ENCODE data around the gene NTF4.

NTF4 gene

GRCh38 chr19:49014123-49014869, 50.3 kb downstream of the NTF4 start:
- H4K20me1 ChIP-seq (ENCODE audit: insufficient read depth, low read length) = no peaks in the 10 kb centered on the region
- no peak overlapping the region for H2AFZ ChIP-seq (ENCODE audit: low read depth, low read length)
- no peaks in the 10 kb centered on the region for H3K27me3 ChIP-seq (ENCODE audit: low read depth, low read length)
- H3K4me3 ChIP-seq (ENCODE audit: low read length) = no peak overlapping the region
- no peak overlapping the region for H3K27ac ChIP-seq (ENCODE audit: low read length)
- no peaks in the 10 kb centered on the region for H3K4me1 ChIP-seq (ENCODE audit: low read length)
- TF ChIP-seq CTCF (IDR thresholded peaks at IDR 0.05; ENCODE audit: low read depth, low read length) (no peak), EZH2phosphoT487 (IDR thresholded peaks at IDR 0.05; ENCODE audit: low read depth) (no peak)
- H3K9me3 ChIP-seq (ENCODE audit: insufficient read depth, low read length) = no peaks in the 10 kb centered on the region
- H3K9ac ChIP-seq (ENCODE audit: low read length) = no peak overlapping the region
- peaks cover 42% of the 10 kb centered on the region for H3K36me3 ChIP-seq (replicated peaks; ENCODE audit: low read depth, low read length)
- H3K79me2 ChIP-seq (ENCODE audit: low read length) = no peaks in the 10 kb centered on the region
- no peak overlapping the region for H3K4me2 ChIP-seq (ENCODE audit: low read length)

GRCh38 chr19:49011194-49011593, 53.4 kb downstream of the NTF4 start:
- Histone ChIP-seq H4K20me1 (ENCODE audit: insufficient read depth, low read length) (no peaks in the 10 kb centered on the region), H2AFZ (ENCODE audit: low read depth, low read length) (no peak overlapping the region), H3K4me1 (ENCODE audit: low read length) (no peaks in the 10 kb centered on the region), H3K4me3 (ENCODE audit: low read length) (no peak overlapping the region), H3K9me3 (ENCODE audit: insufficient read depth, low read length) (no peaks in the 10 kb centered on the region), H3K9ac (ENCODE audit: low read length) (no peak overlapping the region), H3K27ac (ENCODE audit: low read length) (no peak overlapping the region), H3K36me3 (replicated peaks; ENCODE audit: low read depth, low read length) (peaks cover 52% of the 10 kb centered on the region), H3K79me2 (ENCODE audit: low read length) (no peaks in the 10 kb centered on the region), H3K4me2 (ENCODE audit: low read length) (no peak overlapping the region), H3K27me3 (ENCODE audit: low read depth, low read length) (no peaks in the 10 kb centered on the region)
- no peak for TF ChIP-seq EZH2phosphoT487 (IDR thresholded peaks at IDR 0.05; ENCODE audit: low read depth)
- no peak for TF ChIP-seq CTCF (IDR thresholded peaks at IDR 0.05; ENCODE audit: low read depth, low read length)
